NCI-H2029 treated with DMSO at 0.1 percent for 48 hours (cell line): Measurements from ENCODE around the gene ABCA2.
"Not testable (repeated sequence)": the region's sequence is repeated elsewhere in the genome, so short reads cannot be mapped to it uniquely, and the experiment has no call there.

Source experiments
- DNase-seq: peaks from one replicate; lab custom pipeline; 2025; lab: John Stamatoyannopoulos, UW

Gene ABCA2

GRCh38 chr9:137062798-137063197 is 34.8 kb upstream of the ABCA2 start:
- not testable (repeated sequence) for DNase-seq

- DNase-seq = no peak
Observed at GRCh38 chr9:137062384-137062783, 34.3 kb upstream of the ABCA2 start.

- no peak for DNase-seq
Observed at GRCh38 chr9:137058521-137059234, 30.6 kb upstream of the ABCA2 start.

GRCh38 chr9:137057545-137057944 is 29.5 kb upstream of the ABCA2 start:
- DNase-seq = peak; percentile 37

GRCh38 chr9:137056739-137057415 is 28.8 kb upstream of the ABCA2 start:
- DNase-seq = no peak

- DNase-seq = peak; percentile 73
Observed at GRCh38 chr9:137055385-137056364, 27.6 kb upstream of the ABCA2 start.

GRCh38 chr9:137054932-137055384 is 26.9 kb upstream of the ABCA2 start:
- no peak for DNase-seq

GRCh38 chr9:137053944-137054931 is 26.2 kb upstream of the ABCA2 start, which contains the start of gene ENTPD2:
Gene ENTPD2 (minus strand): TSS chr9:137054061. CDS start chr9:137053997, 64 bp downstream.
- no peak for DNase-seq

GRCh38 chr9:137052998-137053943 is 25.2 kb upstream of the ABCA2 start:
- DNase-seq = no peak

- DNase-seq = no peak
Observed at GRCh38 chr9:137052293-137052692, 24.3 kb upstream of the ABCA2 start.

GRCh38 chr9:137051145-137051724 is 23.2 kb upstream of the ABCA2 start:
- no peak for DNase-seq

GRCh38 chr9:137050570-137050969 is 22.5 kb upstream of the ABCA2 start:
- DNase-seq = no peak

GRCh38 chr9:137049544-137050449 is 21.8 kb upstream of the ABCA2 start:
- peak; percentile 37 for DNase-seq

GRCh38 chr9:137048655-137049543 is 20.9 kb upstream of the ABCA2 start:
- DNase-seq = no peak

GRCh38 chr9:137046088-137046787 is 18.2 kb upstream of the ABCA2 start, which contains the start of gene NPDC1:
Gene NPDC1 (minus strand): TSS chr9:137046177. CDS start chr9:137045989, 188 bp downstream.
- DNase-seq = peak; percentile 67

- no peak for DNase-seq
Observed at GRCh38 chr9:137045294-137046087, 17.5 kb upstream of the ABCA2 start.
